ENCODE data around the gene SEMA5A. TPM values are rescaled to one million over a fixed set of nuclear protein-coding genes. Genes with fewer than 3 reads are reported as not detected.
A peak's percentile ranks its signal among the peaks of the same experiment; 100 is the strongest.

The SEMA5A gene
- total RNA-seq, 2 experiments from 2014 or later = 0.48 to 0.52 TPM

DNA sequence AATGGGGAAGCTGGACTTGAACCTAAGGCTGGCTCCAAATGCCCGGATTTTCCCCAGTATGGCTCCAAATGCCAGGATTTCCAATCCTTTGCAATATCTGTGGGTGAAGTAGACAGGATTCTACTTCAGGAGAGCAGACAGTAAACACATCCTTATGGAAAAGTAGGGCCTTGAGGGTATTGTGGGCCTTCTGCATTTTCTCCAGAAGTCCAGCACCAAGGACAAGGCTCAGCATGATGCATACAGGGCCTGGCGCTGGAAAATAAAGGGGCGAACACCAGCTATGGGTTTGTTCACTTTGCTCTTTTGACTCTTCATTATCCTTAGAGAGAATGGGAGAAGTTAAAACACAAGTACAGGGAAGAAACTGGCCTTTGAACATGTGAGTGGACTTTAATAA lies 347.5 kb downstream of the SEMA5A start:
- Mint-ChIP-seq H3K4me1 (ENCODE audit: low read depth) (no peaks in the 10 kb centered on the region), H3K9me3 (no peaks in the 10 kb centered on the region), H3K27me3 (no peaks in the 10 kb centered on the region), H3K27ac (no peak overlapping the region), H3K36me3 (peaks cover 1% of the 10 kb centered on the region), H3K4me3 (no peak overlapping the region)
- intact Hi-C loops (cut with micrococcal nuclease) = no loop called here
- ChIA-PET CTCF (no interaction called here), POLR2A (no interaction called here)
- no peak for DNase-seq

- intact Hi-C loops (cut with micrococcal nuclease) = no loop called here
- POLR2A ChIA-PET = no interaction called here
- H3K27me3 Mint-ChIP-seq = no peaks in the 10 kb centered on the region
Observed at GRCh38 chr5:9197881-9198260, 348.0 kb downstream of the SEMA5A start.

DNA sequence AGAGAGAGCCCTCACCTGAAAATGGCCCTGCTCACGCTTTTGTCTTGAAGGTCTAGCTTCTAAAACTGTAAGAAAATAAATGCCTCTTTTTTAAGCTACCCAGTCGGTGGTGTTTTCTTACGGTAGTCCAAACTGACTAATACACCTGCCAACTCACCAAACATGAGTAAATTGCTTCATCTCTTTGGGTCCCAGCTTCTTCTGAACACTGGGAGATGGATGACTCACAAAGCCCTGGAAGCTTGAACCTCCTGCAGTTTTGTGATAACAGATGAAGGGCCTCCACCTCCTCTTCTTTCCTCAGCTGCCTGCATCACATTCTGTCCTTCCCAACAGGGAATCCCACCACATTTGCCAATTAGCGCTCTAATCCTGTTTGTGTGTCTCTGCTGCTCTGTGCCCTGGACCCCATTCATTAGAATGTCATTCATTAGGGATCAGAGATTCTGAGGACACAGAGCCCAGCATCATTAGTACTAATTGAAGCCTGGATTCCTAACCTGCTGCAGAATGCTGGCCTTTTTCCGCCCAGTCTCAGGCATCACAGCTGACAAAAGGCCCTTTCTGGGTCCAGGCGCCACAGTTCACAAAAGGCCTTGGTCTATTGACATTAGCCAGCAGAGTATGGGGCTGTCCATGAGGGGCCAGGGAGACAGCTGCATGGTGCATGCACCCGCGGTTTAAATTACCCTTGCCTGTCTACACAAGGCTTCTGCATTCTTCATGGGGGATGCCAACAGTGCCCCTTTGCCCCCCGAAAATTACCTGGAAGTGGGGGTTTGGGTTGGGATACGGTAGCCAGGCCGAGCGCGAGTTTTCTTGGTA lies 349.3 kb downstream of the SEMA5A start:
- ChIA-PET CTCF (no interaction called here), POLR2A (no interaction called here)
- H3K4me1 Mint-ChIP-seq (ENCODE audit: low read depth) = no peaks in the 10 kb centered on the region
- H3K27ac Mint-ChIP-seq = no peak overlapping the region
- intact Hi-C loops (cut with micrococcal nuclease) = no loop called here
- no peaks in the 10 kb centered on the region for H3K9me3 Mint-ChIP-seq
- H3K27me3 Mint-ChIP-seq = no peaks in the 10 kb centered on the region
- peaks cover 1% of the 10 kb centered on the region for H3K36me3 Mint-ChIP-seq
- H3K4me3 Mint-ChIP-seq = no peak overlapping the region
- DNase-seq = no peak

More at GRCh38 chr5:9197881-9198260, 348.0 kb downstream of the SEMA5A start:
- H3K9me3 Mint-ChIP-seq = no peaks in the 10 kb centered on the region
- no peak overlapping the region for H3K4me3 Mint-ChIP-seq
- no peak overlapping the region for H3K27ac Mint-ChIP-seq
- CTCF ChIA-PET = no interaction called here
- DNase-seq = no peak
- H3K36me3 Mint-ChIP-seq = peaks cover 1% of the 10 kb centered on the region
- H3K4me1 Mint-ChIP-seq (ENCODE audit: low read depth) = no peaks in the 10 kb centered on the region

- no peaks in the 10 kb centered on the region for H3K27me3 Mint-ChIP-seq
- no peaks in the 10 kb centered on the region for H3K9me3 Mint-ChIP-seq
- ChIA-PET POLR2A (no interaction called here), CTCF (no interaction called here)
- H3K36me3 Mint-ChIP-seq = peaks cover 1% of the 10 kb centered on the region
- H3K4me3 Mint-ChIP-seq = no peak overlapping the region
- DNase-seq = no peak
- H3K4me1 Mint-ChIP-seq (ENCODE audit: low read depth) = no peaks in the 10 kb centered on the region
- intact Hi-C loops (cut with micrococcal nuclease) = no loop called here
- H3K27ac Mint-ChIP-seq = no peak overlapping the region
Observed at GRCh38 chr5:9194509-9194908, 351.4 kb downstream of the SEMA5A start.

- Mint-ChIP-seq H3K27ac (no peak overlapping the region), H3K4me3 (no peak overlapping the region), H3K9me3 (no peaks in the 10 kb centered on the region), H3K4me1 (ENCODE audit: low read depth) (peaks cover 4% of the 10 kb centered on the region), H3K36me3 (peaks cover 1% of the 10 kb centered on the region), H3K27me3 (no peaks in the 10 kb centered on the region)
- POLR2A ChIA-PET = no interaction called here
- DNase-seq = no peak
- CTCF ChIA-PET = no interaction called here
- intact Hi-C loops (cut with micrococcal nuclease) = no loop called here
Observed at GRCh38 chr5:9192266-9192665, 353.6 kb downstream of the SEMA5A start.

GRCh38 chr5:9189681-9190080 lies 356.2 kb downstream of the SEMA5A start:
- Mint-ChIP-seq H3K4me3 (no peak overlapping the region), H3K9me3 (no peaks in the 10 kb centered on the region), H3K27me3 (no peaks in the 10 kb centered on the region), H3K27ac (no peak overlapping the region), H3K36me3 (no peaks in the 10 kb centered on the region), H3K4me1 (ENCODE audit: low read depth) (peaks cover 4% of the 10 kb centered on the region)
- POLR2A ChIA-PET = no interaction called here
- intact Hi-C loops (cut with micrococcal nuclease) = no loop called here
- no peak for DNase-seq
- CTCF ChIA-PET = no interaction called here

- H3K4me3 Mint-ChIP-seq = no peak overlapping the region
- peaks cover 4% of the 10 kb centered on the region for H3K4me1 Mint-ChIP-seq (ENCODE audit: low read depth)
- CTCF ChIA-PET = no interaction called here
- intact Hi-C loops (cut with micrococcal nuclease) = no loop called here
- H3K9me3 Mint-ChIP-seq = no peaks in the 10 kb centered on the region
- H3K27me3 Mint-ChIP-seq = no peaks in the 10 kb centered on the region
- H3K36me3 Mint-ChIP-seq = no peaks in the 10 kb centered on the region
- DNase-seq = no peak
- H3K27ac Mint-ChIP-seq = no peak overlapping the region
- POLR2A ChIA-PET = no interaction called here
Observed at GRCh38 chr5:9188956-9189355, 356.9 kb downstream of the SEMA5A start.

- Mint-ChIP-seq H3K9me3 (no peaks in the 10 kb centered on the region), H3K36me3 (no peaks in the 10 kb centered on the region), H3K27me3 (no peaks in the 10 kb centered on the region), H3K27ac (no peak overlapping the region), H3K4me3 (no peak overlapping the region), H3K4me1 (ENCODE audit: low read depth) (peaks cover 4% of the 10 kb centered on the region)
- CTCF ChIA-PET = no interaction called here
- DNase-seq = peak; percentile 21
- POLR2A ChIA-PET = no interaction called here
- intact Hi-C loops (cut with micrococcal nuclease) = no loop called here
Observed at GRCh38 chr5:9188131-9188530, 357.7 kb downstream of the SEMA5A start.

- Mint-ChIP-seq H3K27me3 (no peaks in the 10 kb centered on the region), H3K9me3 (no peaks in the 10 kb centered on the region), H3K4me1 (ENCODE audit: low read depth) (peaks cover 4% of the 10 kb centered on the region), H3K27ac (no peak overlapping the region), H3K36me3 (no peaks in the 10 kb centered on the region), H3K4me3 (no peak overlapping the region)
- intact Hi-C loops (cut with micrococcal nuclease) = no loop called here
- ChIA-PET POLR2A (no interaction called here), CTCF (no interaction called here)
- no peak for DNase-seq
Observed at GRCh38 chr5:9187614-9188013, 358.3 kb downstream of the SEMA5A start.

- CTCF ChIA-PET = interaction anchor here (0.6 kb wide), 1 partner anchor 159 kb away, joined by 3 read pairs; no protein-coding TSS in a partner anchor
- H3K27ac Mint-ChIP-seq = no peak overlapping the region
- no peak for DNase-seq
- no peaks in the 10 kb centered on the region for H3K27me3 Mint-ChIP-seq
- no peak overlapping the region for H3K4me3 Mint-ChIP-seq
- H3K36me3 Mint-ChIP-seq = no peaks in the 10 kb centered on the region
- peaks cover 4% of the 10 kb centered on the region for H3K4me1 Mint-ChIP-seq (ENCODE audit: low read depth)
- intact Hi-C loops (cut with micrococcal nuclease) = no loop called here
- H3K9me3 Mint-ChIP-seq = no peaks in the 10 kb centered on the region
- POLR2A ChIA-PET = no interaction called here
Observed at GRCh38 chr5:9186069-9186468, 359.8 kb downstream of the SEMA5A start.

GRCh38 chr5:9183992-9184391 lies 361.9 kb downstream of the SEMA5A start:
- H3K4me1 Mint-ChIP-seq (ENCODE audit: low read depth) = peaks cover 4% of the 10 kb centered on the region
- H3K4me3 Mint-ChIP-seq = no peak overlapping the region
- H3K27ac Mint-ChIP-seq = no peak overlapping the region
- no peaks in the 10 kb centered on the region for H3K9me3 Mint-ChIP-seq
- no peak for DNase-seq
- CTCF ChIA-PET = interaction anchor here (0.6 kb wide), 1 partner anchor 361 kb away, joined by 3 read pairs; no protein-coding TSS in a partner anchor
- POLR2A ChIA-PET = no interaction called here
- H3K27me3 Mint-ChIP-seq = no peaks in the 10 kb centered on the region
- no peaks in the 10 kb centered on the region for H3K36me3 Mint-ChIP-seq
- intact Hi-C loops (cut with micrococcal nuclease) = no loop called here

DNA sequence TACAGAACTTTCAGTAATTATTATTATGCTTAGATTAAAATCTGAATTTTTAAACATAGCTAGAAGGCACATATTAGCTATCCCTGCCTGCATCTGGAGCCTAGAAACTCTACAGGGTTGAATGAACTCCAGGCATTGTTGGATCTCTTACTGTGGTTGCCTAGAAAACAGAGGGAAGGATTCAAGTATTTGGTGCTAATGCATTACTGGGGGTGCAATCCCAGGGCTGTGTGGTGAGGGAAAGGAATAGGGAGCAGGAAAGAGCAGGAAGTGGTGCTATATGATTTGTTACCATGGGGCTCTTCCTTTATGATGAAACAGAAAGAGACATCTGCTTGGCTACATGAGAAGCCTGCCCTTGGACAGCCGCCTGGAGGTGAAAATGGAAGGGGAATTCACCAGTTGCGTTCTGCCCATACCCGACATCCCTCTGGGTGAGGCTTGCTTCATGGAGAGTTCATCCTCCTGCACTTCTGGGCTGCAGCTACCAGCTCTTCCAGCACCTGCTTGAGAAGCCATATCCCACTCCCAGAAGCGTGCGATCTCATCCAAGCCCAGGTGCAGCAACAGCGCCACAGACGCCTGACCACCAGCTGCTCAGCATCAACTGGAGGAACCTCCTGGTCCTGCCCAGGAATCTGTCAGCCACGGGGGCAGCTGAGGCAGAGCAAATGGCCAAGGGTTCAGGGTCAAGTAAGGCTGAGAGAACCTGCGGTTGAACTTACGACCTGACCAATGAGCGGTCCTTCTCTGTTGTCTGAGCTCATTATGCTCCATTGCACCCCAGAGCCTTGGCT lies 362.8 kb downstream of the SEMA5A start:
- Mint-ChIP-seq H3K4me3 (no peak overlapping the region), H3K27me3 (no peaks in the 10 kb centered on the region), H3K9me3 (no peaks in the 10 kb centered on the region), H3K36me3 (no peaks in the 10 kb centered on the region), H3K27ac (no peak overlapping the region), H3K4me1 (ENCODE audit: low read depth) (peaks cover 1% of the 10 kb centered on the region)
- POLR2A ChIA-PET = no interaction called here
- intact Hi-C loops (cut with micrococcal nuclease) = no loop called here
- DNase-seq = no peak
- CTCF ChIA-PET = no interaction called here

DNA sequence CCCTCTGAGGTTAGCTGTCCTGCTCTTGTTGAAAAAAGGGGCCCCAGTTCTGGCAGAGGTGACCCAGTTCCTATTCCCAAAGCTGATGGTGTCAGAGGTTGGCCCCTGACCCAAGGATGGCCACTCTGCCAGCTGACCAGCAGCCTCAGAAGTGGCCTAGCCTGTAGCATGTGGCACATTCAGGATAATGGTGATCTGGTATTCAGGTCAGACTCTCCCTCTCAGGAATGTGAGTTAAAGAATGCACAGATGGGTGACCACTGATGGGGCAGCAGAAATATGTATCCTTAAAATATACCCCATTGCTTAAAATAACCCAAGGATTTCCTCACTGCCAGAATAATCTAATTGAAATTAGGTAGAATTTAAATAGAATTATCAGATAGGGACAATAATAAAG lies 369.2 kb downstream of the SEMA5A start:
- Mint-ChIP-seq H3K4me1 (ENCODE audit: low read depth) (no peaks in the 10 kb centered on the region), H3K27ac (no peak overlapping the region), H3K4me3 (no peak overlapping the region), H3K27me3 (no peaks in the 10 kb centered on the region), H3K36me3 (no peaks in the 10 kb centered on the region), H3K9me3 (peaks cover 3% of the 10 kb centered on the region)
- CTCF ChIA-PET = no interaction called here
- intact Hi-C loops (cut with micrococcal nuclease) = no loop called here
- DNase-seq = no peak
- POLR2A ChIA-PET = no interaction called here
